ENCODE results near the gene GTF2I.
"Not testable (repeated sequence)": the region's sequence is repeated elsewhere in the genome, so short reads cannot be mapped to it uniquely, and the experiment has no call there.

The GTF2I gene

GRCh38 chr7:74674166-74674565, 16.6 kb downstream of the GTF2I start:
- H3K4me3 ChIP-seq (ENCODE audit: low read length) = no peak overlapping the region
- DNase-seq (ENCODE audit: low read depth) = no peak
- TF ChIP-seq CTCF (conservative IDR thresholded peaks at IDR 0.05; ENCODE audit: low read length) = no peak

- DNase-seq (ENCODE audit: low read depth) = no peak
Observed at GRCh38 chr7:74682829-74683228, 25.3 kb downstream of the GTF2I start.

GRCh38 chr7:74683799-74684198, 26.3 kb downstream of the GTF2I start:
- TF ChIP-seq CTCF (conservative IDR thresholded peaks at IDR 0.05; ENCODE audit: low read length) = no peak
- DNase-seq (ENCODE audit: low read depth) = no peak
- no peak overlapping the region for H3K4me3 ChIP-seq (ENCODE audit: low read length)

More at GRCh38 chr7:74682829-74683228, 25.3 kb downstream of the GTF2I start:
- TF ChIP-seq CTCF (conservative IDR thresholded peaks at IDR 0.05; ENCODE audit: low read length) = no peak
- no peak overlapping the region for H3K4me3 ChIP-seq (ENCODE audit: low read length)

- DNase-seq (ENCODE audit: low read depth) = no peak
- H3K4me3 ChIP-seq (ENCODE audit: low read length) = no peak overlapping the region
- TF ChIP-seq CTCF (conservative IDR thresholded peaks at IDR 0.05; ENCODE audit: low read length) = no peak
Observed at GRCh38 chr7:74684473-74684872, 27.0 kb downstream of the GTF2I start.

- no peak for DNase-seq (ENCODE audit: low read depth)
- H3K4me3 ChIP-seq (ENCODE audit: low read length) = no peak overlapping the region
- TF ChIP-seq CTCF (conservative IDR thresholded peaks at IDR 0.05; ENCODE audit: low read length) = no peak
Observed at GRCh38 chr7:74684921-74685320, 27.4 kb downstream of the GTF2I start.

- H3K4me3 ChIP-seq (ENCODE audit: low read length) = no peak overlapping the region
- DNase-seq (ENCODE audit: low read depth) = no peak
- no peak for TF ChIP-seq CTCF (conservative IDR thresholded peaks at IDR 0.05; ENCODE audit: low read length)
Observed at GRCh38 chr7:74690474-74690873, 33.0 kb downstream of the GTF2I start.

GRCh38 chr7:74704419-74704818, 46.9 kb downstream of the GTF2I start:
- not testable (repeated sequence) for DNase-seq (ENCODE audit: low read depth); H3K4me3 ChIP-seq (ENCODE audit: low read length)

GRCh38 chr7:74707238-74707637, 49.7 kb downstream of the GTF2I start:
- H3K4me3 ChIP-seq (ENCODE audit: low read length) = no peak overlapping the region
- no peak for DNase-seq (ENCODE audit: low read depth)
- no peak for TF ChIP-seq CTCF (conservative IDR thresholded peaks at IDR 0.05; ENCODE audit: low read length)
